ENCODE results near the gene FKBP1B. TPM values are rescaled to one million over a fixed set of nuclear protein-coding genes. Genes with fewer than 3 reads are reported as not detected.

FKBP1B gene
- polyA plus RNA-seq, 3 donors from 2014 or later, result 5.3 to 8.6 (median 7.8) TPM

DNA sequence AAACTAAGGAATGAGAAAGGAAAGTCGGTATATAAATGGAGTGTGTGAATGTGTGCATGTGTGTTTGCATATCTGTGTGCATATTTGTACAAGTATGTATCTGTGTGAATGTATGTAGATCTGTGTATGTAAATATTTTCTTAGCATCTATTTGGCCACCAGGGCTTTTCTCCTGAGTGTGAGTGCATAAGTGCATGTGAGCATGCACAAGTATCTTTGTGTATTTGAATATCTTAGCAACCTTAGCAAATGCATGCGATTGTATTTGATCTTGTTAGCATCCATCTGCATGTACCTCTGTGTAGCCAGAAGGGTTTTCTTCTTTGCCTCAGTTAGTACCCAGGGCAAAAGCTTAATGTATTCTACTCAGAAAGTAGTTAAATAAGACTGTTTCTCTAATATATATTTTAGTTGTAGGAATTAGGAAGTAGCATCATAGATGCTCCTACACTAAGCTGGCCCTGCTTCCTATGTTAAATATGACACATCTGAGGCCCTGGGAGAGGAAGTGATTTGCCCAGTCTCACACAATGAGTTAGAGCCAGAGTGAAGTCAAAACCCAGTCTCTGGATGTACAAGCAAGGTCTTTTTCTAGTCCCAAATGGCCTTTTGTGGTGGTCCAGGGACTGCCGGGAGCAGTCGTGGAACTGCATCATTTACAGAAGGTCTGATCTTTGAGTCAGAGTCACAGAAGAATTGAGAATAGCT, 9.2 kb downstream of the FKBP1B start:
- Mint-ChIP-seq H3K4me1 (no peaks in the 10 kb centered on the region), H3K27me3 (ENCODE audit: low read depth in 3 of 3) (no peaks in the 10 kb centered on the region), H3K27ac (no peak overlapping the region), H3K9me3 (no peaks in the 10 kb centered on the region), H3K36me3 (no peaks in the 10 kb centered on the region), H3K4me3 (no peak overlapping the region)
- no peak for DNase-seq

- H3K9me3 Mint-ChIP-seq, result no peaks in the 10 kb centered on the region
- no peaks in the 10 kb centered on the region for H3K27me3 Mint-ChIP-seq (ENCODE audit: low read depth in 3 of 3)
- no peak overlapping the region for H3K4me3 Mint-ChIP-seq
- peaks cover 0 to 10% (median 6%) of the 10 kb centered on the region in 3 donors for H3K36me3 Mint-ChIP-seq
- no peak overlapping the region for H3K27ac Mint-ChIP-seq
- H3K4me1 Mint-ChIP-seq, result peaks cover 0 to 11% of the 10 kb centered on the region in 2 donors
- no peak for DNase-seq
Measured at GRCh38 chr2:24065341-24065740, 15.8 kb downstream of the FKBP1B start.

DNA sequence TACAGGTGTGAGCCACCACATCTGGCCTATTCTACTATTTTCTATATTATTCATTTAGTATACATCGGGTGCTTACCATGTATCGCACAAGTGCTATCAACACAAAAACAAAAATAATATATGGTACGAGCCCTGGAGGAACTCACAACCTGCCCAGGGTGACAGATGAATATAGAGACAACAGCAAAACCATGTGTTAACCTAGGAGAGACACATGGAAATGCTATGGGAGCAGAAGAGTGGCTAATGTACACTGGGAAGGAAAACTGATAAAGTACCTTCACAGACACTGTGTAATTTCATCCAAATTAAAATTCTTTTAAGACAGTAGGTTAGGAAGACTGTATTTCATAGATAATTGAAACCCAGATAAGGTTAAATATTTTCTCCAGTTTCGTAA, 22.7 kb downstream of the FKBP1B start:
- Mint-ChIP-seq H3K27ac (peak overlapping the region in 1 of 6 donors; percentile 34), H3K4me1 (peaks cover 22 to 48% of the 10 kb centered on the region in 2 donors), H3K27me3 (ENCODE audit: low read depth in 3 of 3) (peaks cover 4 to 6% (median 6%) of the 10 kb centered on the region in 3 donors), H3K4me3 (no peak overlapping the region), H3K36me3 (peaks cover 0 to 9% (median 5%) of the 10 kb centered on the region in 3 donors), H3K9me3 (no peaks in the 10 kb centered on the region)
- DNase-seq, result no peak

DNA sequence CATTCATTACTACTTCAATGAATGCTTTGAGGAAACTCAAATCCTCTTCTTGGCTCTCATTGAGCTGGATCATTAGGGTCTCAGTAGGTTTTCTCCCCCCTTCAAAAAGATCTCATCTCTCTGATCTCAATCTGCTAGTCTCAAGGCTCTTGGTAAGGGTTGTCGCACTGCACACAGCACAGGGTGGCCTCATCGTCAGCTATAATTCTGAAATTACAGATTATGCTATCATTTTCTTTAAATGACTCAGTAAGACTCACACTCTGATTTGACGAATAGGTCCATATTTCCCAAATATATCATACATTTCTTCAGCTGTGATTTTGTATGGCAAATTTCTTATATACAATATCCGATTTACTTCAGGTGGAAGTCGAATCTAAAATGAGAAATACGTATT, 24.3 kb downstream of the FKBP1B start:
- Mint-ChIP-seq H3K36me3 (peaks cover 0 to 9% (median 0%) of the 10 kb centered on the region in 3 donors), H3K9me3 (no peaks in the 10 kb centered on the region), H3K4me1 (peaks cover 31 to 62% of the 10 kb centered on the region in 2 donors), H3K27ac (peak overlapping the region in 2 of 6 donors; percentile 34 to 35), H3K27me3 (ENCODE audit: low read depth in 3 of 3) (peaks cover 4 to 11% (median 6%) of the 10 kb centered on the region in 3 donors), H3K4me3 (peak overlapping the region in 1 of 5 donors; percentile 39)
- no peak for DNase-seq

DNA sequence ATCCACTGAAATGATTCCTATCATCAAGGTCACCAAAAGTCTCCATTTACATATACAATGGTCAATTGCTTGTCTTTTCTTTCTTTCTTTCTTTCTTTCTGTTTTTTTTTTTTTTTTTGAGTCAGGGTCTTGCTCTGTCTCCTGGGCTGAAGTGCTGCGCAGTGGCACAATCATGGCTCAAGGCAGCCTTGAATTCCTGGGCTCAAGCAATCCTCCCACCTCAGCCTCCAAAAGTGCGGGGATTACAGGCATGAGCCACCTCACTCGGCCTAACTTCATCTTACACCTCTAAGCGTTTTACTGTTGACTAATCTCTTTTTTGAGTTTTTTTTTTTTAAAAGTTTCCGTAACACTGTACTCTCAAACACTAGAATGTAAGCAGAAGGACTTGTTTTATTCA, 25.7 kb downstream of the FKBP1B start:
- DNase-seq, result no peak
- H3K27ac Mint-ChIP-seq, result peak overlapping the region; percentile 96 to 99 (median 98)
- H3K4me3 Mint-ChIP-seq, result peak overlapping the region; percentile 93 to 100 (median 99)
- no peaks in the 10 kb centered on the region for H3K9me3 Mint-ChIP-seq
- H3K27me3 Mint-ChIP-seq (ENCODE audit: low read depth in 3 of 3), result peaks cover 4 to 15% (median 6%) of the 10 kb centered on the region in 3 donors
- H3K4me1 Mint-ChIP-seq, result peaks cover 31 to 52% of the 10 kb centered on the region in 2 donors
- peaks cover 0 to 4% (median 3%) of the 10 kb centered on the region in 3 donors for H3K36me3 Mint-ChIP-seq

- Mint-ChIP-seq H3K4me3 (peak within 1 kb of the TSS; percentile 93 to 100 (median 99)), H3K9me3 (no peaks in the 10 kb centered on the region), H3K27ac (peak within 1 kb of the TSS; percentile 96 to 99 (median 98)), H3K27me3 (ENCODE audit: low read depth in 3 of 3) (peaks cover 4 to 15% (median 6%) of the 10 kb centered on the region in 3 donors), H3K4me1 (peaks cover 31 to 52% of the 10 kb centered on the region in 2 donors), H3K36me3 (peaks cover 0 to 4% (median 3%) of the 10 kb centered on the region in 3 donors)
- DNase-seq, result peak; percentile 98
Measured at GRCh38 chr2:24075915-24076848, 26.6 kb downstream of the FKBP1B start, which contains the start of gene SF3B6. Gene SF3B6, minus strand, starts transcription at chr2:24076326. Its CDS starts 97 bp downstream, at chr2:24076229.

DNA sequence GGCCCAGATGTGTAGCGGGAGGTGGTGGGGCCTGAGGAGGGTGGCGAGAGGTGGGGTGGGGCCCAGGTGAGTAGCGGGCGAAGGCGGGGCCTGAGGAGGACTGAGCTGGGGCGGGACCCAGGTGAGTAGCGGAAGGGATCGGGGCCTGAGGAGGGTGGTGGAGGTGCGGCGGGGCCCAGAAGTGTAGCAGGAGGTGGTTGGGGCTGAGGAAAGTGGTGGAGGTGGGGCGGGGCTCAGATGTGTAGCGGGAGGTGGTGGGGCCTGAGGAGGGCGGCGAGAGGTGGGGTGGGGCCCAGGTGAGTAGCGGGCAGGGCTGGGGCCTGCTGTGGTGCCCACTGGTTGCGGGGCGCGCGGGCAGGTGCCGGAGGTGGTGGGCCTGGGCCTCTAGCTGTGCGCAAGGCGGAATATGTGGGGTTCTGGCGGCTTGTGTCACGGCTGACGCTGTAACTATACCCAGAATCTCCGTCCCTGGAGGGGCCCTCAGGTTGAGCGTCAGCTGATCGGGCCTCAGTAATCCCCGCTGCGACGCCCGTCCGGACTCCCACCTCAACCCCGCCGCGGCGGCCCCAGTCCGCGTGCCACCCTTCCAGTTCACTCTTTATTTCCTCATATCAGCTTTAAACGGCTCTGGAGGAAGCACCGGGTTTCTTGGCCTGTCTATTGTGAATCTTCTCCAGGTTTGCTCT, 27.5 kb downstream of the FKBP1B start:
- peak overlapping the region; percentile 96 to 99 (median 98) for H3K27ac Mint-ChIP-seq
- H3K4me3 Mint-ChIP-seq, result peak overlapping the region; percentile 93 to 100 (median 99)
- peaks cover 4 to 17% (median 6%) of the 10 kb centered on the region in 3 donors for H3K27me3 Mint-ChIP-seq (ENCODE audit: low read depth in 3 of 3)

DNA sequence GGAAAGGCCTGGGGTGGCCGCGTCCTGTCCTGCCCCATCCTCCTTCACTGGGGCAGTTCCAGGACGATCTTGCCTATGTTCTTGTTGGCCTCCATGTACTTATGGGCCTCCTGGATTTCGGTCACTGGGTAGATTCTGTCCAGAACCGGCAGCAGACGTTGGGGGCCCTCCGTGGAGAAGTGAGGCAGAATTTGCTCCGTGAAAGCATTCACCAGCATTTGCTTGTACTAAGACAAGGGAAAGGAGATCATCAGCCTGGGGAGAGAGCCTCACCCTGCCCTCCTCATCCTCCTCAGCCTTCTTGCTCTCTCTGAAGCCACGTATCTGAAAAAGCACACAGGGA, 28.0 kb downstream of the FKBP1B start:
- peaks cover 29 to 46% of the 10 kb centered on the region in 2 donors for H3K4me1 Mint-ChIP-seq
- peak in 1 of 3 donors; percentile 2 for DNase-seq
- peak overlapping the region; percentile 93 to 100 (median 99) for H3K4me3 Mint-ChIP-seq
- H3K27me3 Mint-ChIP-seq (ENCODE audit: low read depth in 3 of 3), result peaks cover 4 to 17% (median 6%) of the 10 kb centered on the region in 3 donors
- H3K36me3 Mint-ChIP-seq, result peaks cover 0 to 9% (median 4%) of the 10 kb centered on the region in 3 donors
- H3K27ac Mint-ChIP-seq, result peak overlapping the region; percentile 88 to 99 (median 98)
- no peaks in the 10 kb centered on the region for H3K9me3 Mint-ChIP-seq

More for the DNA sequence above, 27.5 kb downstream of the FKBP1B start:
- H3K9me3 Mint-ChIP-seq, result no peaks in the 10 kb centered on the region
- no peak for DNase-seq
- H3K36me3 Mint-ChIP-seq, result peaks cover 0 to 4% (median 3%) of the 10 kb centered on the region in 3 donors
- H3K4me1 Mint-ChIP-seq, result peaks cover 31 to 51% of the 10 kb centered on the region in 2 donors

DNA sequence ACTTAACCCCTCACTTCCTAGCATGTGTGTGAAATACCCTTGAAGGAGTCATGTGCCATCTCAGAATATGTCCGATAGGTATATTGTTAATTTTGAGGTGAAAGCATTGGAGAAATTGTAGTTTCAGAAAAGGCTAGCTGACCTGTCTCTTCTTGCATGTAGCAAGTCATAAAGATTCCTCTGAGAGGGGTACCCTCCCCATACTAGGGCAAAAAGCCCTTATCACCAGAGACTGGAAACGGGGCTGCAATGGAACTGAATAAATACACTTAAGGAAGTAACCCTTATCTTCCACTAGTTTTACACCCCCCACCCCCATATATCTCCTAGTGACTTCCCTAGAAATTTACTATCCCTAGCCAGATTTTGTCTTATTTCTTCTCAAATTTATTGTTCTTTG, 28.3 kb downstream of the FKBP1B start:
- H3K27me3 Mint-ChIP-seq (ENCODE audit: low read depth in 3 of 3), result peaks cover 4 to 17% (median 6%) of the 10 kb centered on the region in 3 donors
- peaks cover 0 to 9% (median 4%) of the 10 kb centered on the region in 3 donors for H3K36me3 Mint-ChIP-seq
- peak overlapping the region; percentile 88 to 99 (median 98) for H3K27ac Mint-ChIP-seq
- peak overlapping the region; percentile 93 to 100 (median 99) for H3K4me3 Mint-ChIP-seq
- no peak for DNase-seq
- H3K9me3 Mint-ChIP-seq, result no peaks in the 10 kb centered on the region
- peaks cover 29 to 43% of the 10 kb centered on the region in 2 donors for H3K4me1 Mint-ChIP-seq

DNA sequence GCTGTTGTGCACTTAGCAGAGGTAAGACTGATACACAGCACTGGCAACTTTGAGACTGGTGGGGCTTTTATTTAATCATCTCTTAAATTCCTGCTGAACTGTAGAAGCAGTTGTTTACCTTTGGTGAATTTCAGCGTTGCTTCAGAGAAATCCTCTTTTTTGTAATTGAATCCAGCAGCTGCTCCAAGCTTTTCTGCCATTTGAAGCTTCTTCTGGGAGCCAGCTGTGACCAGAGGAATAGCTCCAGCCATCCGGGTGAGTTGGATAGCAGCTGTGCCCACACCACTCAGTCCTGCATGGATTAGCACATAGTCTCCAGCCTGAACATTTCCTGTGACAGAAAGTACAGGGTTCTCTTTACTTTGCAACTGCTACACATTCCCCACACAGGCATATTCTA, 31.2 kb downstream of the FKBP1B start:
- H3K36me3 Mint-ChIP-seq, result peaks cover 0 to 9% (median 4%) of the 10 kb centered on the region in 3 donors

GRCh38 chr2:24082787-24083566, 33.4 kb downstream of the FKBP1B start:
- Mint-ChIP-seq H3K27ac (peak overlapping the region in 1 of 6 donors; percentile 61), H3K9me3 (no peaks in the 10 kb centered on the region), H3K36me3 (peaks cover 0 to 9% (median 4%) of the 10 kb centered on the region in 3 donors), H3K4me1 (peaks cover 18 to 30% of the 10 kb centered on the region in 2 donors), H3K4me3 (peak overlapping the region in 4 of 5 donors; percentile 15 to 89 (median 80)), H3K27me3 (ENCODE audit: low read depth in 3 of 3) (peaks cover 0 to 6% (median 1%) of the 10 kb centered on the region in 3 donors)
- no peak for DNase-seq

More for the DNA sequence above, 31.2 kb downstream of the FKBP1B start:
- Mint-ChIP-seq H3K4me3 (no peak overlapping the region), H3K9me3 (no peaks in the 10 kb centered on the region), H3K27me3 (ENCODE audit: low read depth in 3 of 3) (peaks cover 5 to 17% (median 6%) of the 10 kb centered on the region in 3 donors), H3K4me1 (peaks cover 30 to 44% of the 10 kb centered on the region in 2 donors), H3K27ac (no peak overlapping the region)
- DNase-seq, result no peak

- no peak for DNase-seq
- H3K9me3 Mint-ChIP-seq, result no peaks in the 10 kb centered on the region
- H3K4me3 Mint-ChIP-seq, result peak overlapping the region; percentile 78 to 89 (median 83)
- H3K27me3 Mint-ChIP-seq (ENCODE audit: low read depth in 3 of 3), result peaks cover 0 to 6% (median 1%) of the 10 kb centered on the region in 3 donors
- peaks cover 0 to 12% (median 4%) of the 10 kb centered on the region in 3 donors for H3K36me3 Mint-ChIP-seq
- peak overlapping the region in 5 of 6 donors; percentile 61 to 80 (median 62) for H3K27ac Mint-ChIP-seq
- peaks cover 17 to 23% of the 10 kb centered on the region in 2 donors for H3K4me1 Mint-ChIP-seq
Measured at GRCh38 chr2:24083567-24084385, 34.2 kb downstream of the FKBP1B start.
